HG02884 (cell line): ENCODE data around the gene ANKRD2.
"Not testable (repeated sequence)": the region's sequence is repeated elsewhere in the genome, so short reads cannot be mapped to it uniquely, and the experiment has no call there.

Experiments
- ATAC-seq: cut with Tn5 transposase; IDR thresholded peaks from one replicate; pipeline ENCODE4 v1.9.1; 2021; ENCODE audit warnings: mild to moderate bottlenecking, moderate library complexity; ENCODE audit not compliant: unreplicated experiment

The ANKRD2 gene, protein sequence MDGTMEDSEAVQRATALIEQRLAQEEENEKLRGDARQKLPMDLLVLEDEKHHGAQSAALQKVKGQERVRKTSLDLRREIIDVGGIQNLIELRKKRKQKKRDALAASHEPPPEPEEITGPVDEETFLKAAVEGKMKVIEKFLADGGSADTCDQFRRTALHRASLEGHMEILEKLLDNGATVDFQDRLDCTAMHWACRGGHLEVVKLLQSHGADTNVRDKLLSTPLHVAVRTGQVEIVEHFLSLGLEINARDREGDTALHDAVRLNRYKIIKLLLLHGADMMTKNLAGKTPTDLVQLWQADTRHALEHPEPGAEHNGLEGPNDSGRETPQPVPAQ

GRCh38 chr10:97572214-97572989 is at the start of gene ANKRD2:
Gene ANKRD2, plus strand, starts transcription at chr10:97572779. Its CDS starts 10 bp downstream, at chr10:97572789.
- ATAC-seq: peak; percentile 72

DNA sequence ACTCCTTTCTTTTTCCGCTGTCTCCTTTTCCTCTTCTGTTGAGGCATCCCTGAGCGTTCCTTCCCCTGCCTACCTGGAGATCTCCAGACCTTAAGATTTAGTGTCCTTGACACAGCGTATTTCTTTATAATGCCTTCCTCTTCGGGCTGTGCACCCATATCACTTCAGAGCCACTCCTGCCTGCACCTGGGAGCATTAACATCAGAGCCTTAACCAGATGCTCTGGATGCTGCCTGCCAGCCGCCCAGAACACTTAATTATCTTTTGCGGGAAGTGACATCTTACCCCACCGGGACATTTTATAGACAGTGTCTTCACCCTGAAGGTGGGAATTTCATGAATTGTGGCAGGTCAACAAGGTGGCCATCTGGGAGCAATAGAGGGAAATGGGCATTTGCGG is 49.6 kb upstream of the ANKRD2 start:
- ATAC-seq: no peak

GRCh38 chr10:97525086-97525485 is 47.5 kb upstream of the ANKRD2 start:
- no peak for ATAC-seq

GRCh38 chr10:97525683-97526110 is 46.9 kb upstream of the ANKRD2 start:
- no peak for ATAC-seq

DNA sequence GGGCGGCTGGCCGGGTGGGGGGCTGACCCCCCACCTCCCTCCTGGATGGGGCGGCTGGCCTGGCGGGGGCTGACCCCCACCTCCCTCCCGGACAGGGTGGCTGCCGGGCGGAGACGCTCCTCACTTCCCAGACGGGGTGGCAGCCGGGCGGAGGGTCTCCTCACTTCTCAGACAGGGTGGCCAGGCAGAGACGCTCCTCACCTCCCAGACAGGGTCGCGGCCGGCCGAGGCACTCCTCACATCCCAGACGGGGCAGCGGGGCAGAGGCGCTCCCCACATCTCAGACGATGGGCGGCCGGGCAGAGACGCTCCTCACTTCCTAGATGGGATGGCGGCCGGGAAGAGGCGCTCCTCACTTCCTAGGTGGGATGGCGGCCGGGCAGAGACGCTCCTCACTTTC is 43.7 kb upstream of the ANKRD2 start:
- ATAC-seq: not testable (repeated sequence)

GRCh38 chr10:97529685-97530465 is 42.7 kb upstream of the ANKRD2 start:
- ATAC-seq: no peak

DNA sequence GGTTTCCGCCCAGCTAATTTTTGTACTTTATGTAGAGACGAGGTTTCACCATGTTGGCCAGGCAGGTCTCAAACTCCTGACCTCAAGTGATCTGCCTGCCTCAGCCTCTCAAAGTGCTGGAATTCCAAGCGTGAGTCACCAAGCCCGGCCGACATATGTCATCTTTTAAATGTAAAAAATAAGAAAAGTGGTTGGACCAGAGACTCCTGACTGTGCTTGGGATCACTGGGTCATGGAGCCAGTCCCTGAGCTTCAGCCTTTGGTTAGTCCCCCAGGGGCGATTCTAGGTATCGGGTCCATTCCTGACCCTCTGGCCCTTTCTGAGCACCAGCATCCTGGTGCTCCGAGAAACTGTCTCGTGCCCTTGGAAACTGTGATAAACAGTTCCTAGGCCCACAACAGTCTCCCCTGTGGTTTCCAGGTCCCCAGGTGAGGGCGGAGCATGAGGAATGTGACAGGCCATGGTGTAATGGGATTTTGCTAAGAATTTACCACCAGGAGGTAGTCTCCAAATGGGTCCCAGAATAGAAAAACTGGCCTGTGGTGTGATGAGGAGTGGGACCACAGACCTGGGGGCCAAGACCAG is 41.1 kb upstream of the ANKRD2 start:
- no peak for ATAC-seq

DNA sequence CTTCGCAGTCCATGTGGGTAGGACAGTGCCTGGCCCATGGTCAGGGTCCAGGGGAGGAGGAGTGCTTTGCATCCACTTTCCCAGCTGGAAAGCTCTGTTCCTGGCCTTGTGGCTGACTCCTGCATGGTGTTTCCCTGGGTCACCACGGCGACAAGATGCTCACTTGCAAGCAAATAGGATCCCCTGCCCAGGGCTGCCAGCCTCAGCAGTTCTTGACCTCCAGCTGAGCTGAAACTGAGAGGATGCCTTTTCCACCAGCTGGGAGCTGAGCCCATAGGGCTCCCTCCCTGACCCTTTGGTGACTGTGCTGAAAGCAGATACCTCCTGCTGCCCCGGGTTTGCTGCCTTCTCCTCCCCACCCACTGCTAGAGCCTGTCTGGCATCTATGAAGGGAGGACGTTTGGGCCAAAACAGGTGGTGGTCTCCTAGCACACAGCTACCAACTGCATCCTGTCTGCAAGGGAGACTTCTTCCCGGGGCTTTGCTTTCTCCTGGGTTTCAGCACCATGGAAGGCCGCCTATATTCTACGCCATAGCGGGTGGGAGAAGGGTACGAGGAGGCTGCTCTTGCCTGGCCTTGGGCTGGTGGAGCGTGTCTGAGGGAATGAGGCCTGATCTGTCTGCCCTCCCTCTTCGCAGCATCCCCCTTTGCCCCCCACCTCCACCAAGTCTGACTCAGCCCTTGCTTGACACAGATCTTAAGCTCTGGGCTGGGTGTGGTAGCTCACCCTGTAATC is 39.5 kb upstream of the ANKRD2 start:
- no peak for ATAC-seq

GRCh38 chr10:97533888-97534287 is 38.7 kb upstream of the ANKRD2 start:
- ATAC-seq: no peak

DNA sequence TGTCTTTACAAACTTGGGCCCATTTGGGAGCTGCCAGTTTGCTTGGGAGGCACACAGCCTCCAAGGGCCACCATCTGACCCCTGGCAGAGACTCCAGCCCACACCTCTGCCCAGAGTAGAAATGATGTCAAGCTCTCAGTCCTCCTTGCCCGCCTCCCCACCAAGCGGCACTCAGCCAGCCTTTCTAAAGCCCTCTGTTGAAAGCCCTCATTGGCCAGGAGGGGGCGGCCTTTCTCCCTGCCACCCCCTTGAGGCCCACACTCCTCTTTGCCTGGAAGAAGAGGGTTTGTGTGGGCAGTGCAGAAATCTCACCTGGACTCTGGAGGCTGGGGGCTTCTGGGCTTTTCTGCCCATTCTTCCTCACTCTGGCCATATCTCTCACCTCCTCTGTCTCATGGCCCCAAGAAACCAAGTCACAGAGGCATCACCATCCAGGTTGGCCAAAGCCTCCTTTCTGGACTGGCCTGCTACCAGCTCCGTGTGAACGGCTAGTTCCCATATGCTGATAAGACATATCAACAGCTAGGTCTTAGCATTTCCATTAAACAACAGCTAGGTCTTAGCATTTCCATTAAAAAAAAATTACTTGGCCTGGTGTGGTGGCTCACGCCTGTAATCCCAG is 37.7 kb upstream of the ANKRD2 start:
- no peak for ATAC-seq

DNA sequence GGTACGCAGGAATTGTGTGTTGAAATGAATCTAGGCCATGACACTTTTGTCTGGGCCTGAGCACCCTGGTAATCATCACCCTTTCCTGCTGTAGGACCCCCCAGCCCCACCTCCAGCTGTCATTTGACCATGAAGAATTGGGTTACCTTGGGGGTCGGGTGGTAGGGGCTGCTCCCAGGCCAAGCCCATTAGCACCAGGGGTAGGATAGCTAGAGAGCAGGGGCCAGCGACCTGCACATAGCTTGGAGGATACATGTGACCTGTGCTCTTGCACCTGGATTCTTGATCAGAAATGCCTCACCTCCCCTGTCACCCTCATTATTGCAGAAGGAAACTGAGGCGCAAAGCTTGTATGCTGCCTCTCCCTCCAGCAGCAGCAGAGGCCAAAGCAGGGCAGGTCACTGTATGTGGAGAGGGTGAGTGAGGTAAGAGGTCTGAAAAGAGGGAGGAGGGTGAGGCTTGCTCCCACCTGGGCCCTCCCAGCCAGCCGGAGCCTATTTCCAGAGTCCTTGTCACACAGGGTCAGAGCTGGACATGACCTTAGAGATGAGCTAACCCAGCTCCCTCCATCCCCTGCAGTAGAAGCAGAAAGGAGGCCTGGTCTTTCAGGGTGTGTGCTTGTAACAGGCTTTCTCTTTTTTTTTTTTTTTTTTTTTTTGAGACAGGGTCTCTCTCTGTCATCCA is 35.3 kb upstream of the ANKRD2 start:
- ATAC-seq: no peak

- no peak for ATAC-seq
These were observed 34.2 kb upstream of the ANKRD2 start for GRCh38 chr10:97538411-97538810.

DNA sequence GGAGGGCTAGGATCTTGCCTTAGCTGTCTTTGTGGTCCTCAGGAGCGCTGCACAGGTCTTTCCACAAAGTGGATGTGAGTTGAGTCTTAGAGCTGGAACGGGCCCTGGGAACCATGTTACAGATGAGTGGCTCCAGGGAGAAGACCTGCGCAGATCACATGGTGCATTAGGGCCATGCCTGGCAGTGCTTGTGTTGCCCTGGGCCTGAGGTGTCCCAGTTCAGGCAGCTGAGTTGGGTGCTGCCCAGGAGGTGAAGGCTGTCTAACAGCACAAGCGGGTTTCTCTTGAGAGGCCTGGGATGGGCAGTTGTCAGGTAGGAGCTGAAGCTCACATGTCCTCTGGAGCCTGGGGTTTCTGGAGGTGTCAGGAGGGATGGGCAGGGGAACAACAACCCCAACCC is 33.7 kb upstream of the ANKRD2 start:
- no peak for ATAC-seq

- no peak for ATAC-seq
These were observed 32.9 kb upstream of the ANKRD2 start for GRCh38 chr10:97539523-97540200.

- ATAC-seq: no peak
These were observed 31.7 kb upstream of the ANKRD2 start for GRCh38 chr10:97540669-97541500.

GRCh38 chr10:97542169-97543024 is 30.2 kb upstream of the ANKRD2 start:
- ATAC-seq: no peak

- no peak for ATAC-seq
These were observed 29.5 kb upstream of the ANKRD2 start for GRCh38 chr10:97543025-97543546.
